ENCODE measurements around the gene MAST4. TPM values are rescaled to one million over a fixed set of nuclear protein-coding genes. Genes with fewer than 3 reads are reported as not detected.

MAST4 gene
- total and polyA plus RNA-seq, 2 of the 13 experiments (the other 11 are each of a cell fraction or from before 2014, with no cell fraction given): 3.4 to 3.7 TPM

- Histone ChIP-seq H3K79me2 (ENCODE audit: insufficient read depth, low read length) (no peaks in the 10 kb centered on the region), H4K20me1 (ENCODE audit: insufficient read depth, low read length) (no peaks in the 10 kb centered on the region), H3K27me3 (ENCODE audit: control insufficient read depth in 1 of 2, insufficient read depth in 2 of 2, low read length in 2 of 2) (no peaks in the 10 kb centered on the region), H3K36me3 (replicated peaks in 1 of 2; ENCODE audit: control insufficient read depth in 1 of 2, insufficient read depth in 2 of 2, low read length in 2 of 2) (no peaks in the 10 kb centered on the region), H3K9me3 (ENCODE audit: low read length) (no peaks in the 10 kb centered on the region), H2AFZ (ENCODE audit: low read length) (no peak overlapping the region), H3K27ac (ENCODE audit: extremely low read length, insufficient read depth, low read length) (no peak overlapping the region), H3K4me1 (ENCODE audit: insufficient read depth, low read length) (no peaks in the 10 kb centered on the region), H3K4me3 (replicated peaks in 1 of 3; ENCODE audit: insufficient read depth in 1 of 3, low read depth in 2 of 3, low read length in 3 of 3) (no peak overlapping the region), H3K9ac (ENCODE audit: insufficient read depth, low read depth, low read length) (no peak overlapping the region), H3K4me2 (ENCODE audit: low read depth, low read length) (no peak overlapping the region)
- POLR2A ChIA-PET: no interaction called here
- CTCF ChIA-PET (ENCODE audit: low intra/inter-chr PET ratio, low total read pairs): no interaction called here
- no peak for DNase-seq (ENCODE audit: low spot score)
- TF ChIP-seq MIER2 (CRISPR knock-in tag; IDR thresholded peaks at IDR 0.05): no peak
- intact Hi-C loops (cut with micrococcal nuclease; ENCODE audit: unreplicated experiment) (no loop called here), in situ Hi-C loops (cut with HindIII; ENCODE audit: extremely low pct_ligation_motif_present, low pct_unique_long_range_greater_than_20kb) (no loop called here)
- BruUV-seq (replicated peaks): no TSS peak
- no peak for ATAC-seq
- 71% methylated on average over 3 of the region's 3 CpGs for WGBS (ENCODE audit: low lambda C conversion rate)
- FAIRE-seq: no peak
These were observed 298.5 kb downstream of the MAST4 start for GRCh38 chr5:66894480-66895240.

- ChIA-PET CTCF (ENCODE audit: low intra/inter-chr PET ratio, low total read pairs) (no interaction called here), POLR2A (no interaction called here)
- H3K4me2 ChIP-seq (ENCODE audit: low read depth, low read length): no peak overlapping the region
- no peak for DNase-seq (ENCODE audit: low spot score)
- ATAC-seq: no peak
- no peak overlapping the region for H3K27ac ChIP-seq (ENCODE audit: extremely low read length, insufficient read depth, low read length)
- no peaks in the 10 kb centered on the region for H4K20me1 ChIP-seq (ENCODE audit: insufficient read depth, low read length)
- no peaks in the 10 kb centered on the region for H3K9me3 ChIP-seq (ENCODE audit: low read length)
- intact Hi-C loops (cut with micrococcal nuclease; ENCODE audit: unreplicated experiment) (no loop called here), in situ Hi-C loops (cut with HindIII; ENCODE audit: extremely low pct_ligation_motif_present, low pct_unique_long_range_greater_than_20kb) (no loop called here)
- BruUV-seq (replicated peaks): no TSS peak
- no peak overlapping the region for H3K4me3 ChIP-seq (replicated peaks in 1 of 3; ENCODE audit: insufficient read depth in 1 of 3, low read depth in 2 of 3, low read length in 3 of 3)
- no peak overlapping the region for H3K9ac ChIP-seq (ENCODE audit: insufficient read depth, low read depth, low read length)
- no peak overlapping the region for H2AFZ ChIP-seq (ENCODE audit: low read length)
- no peaks in the 10 kb centered on the region for H3K27me3 ChIP-seq (ENCODE audit: control insufficient read depth in 1 of 2, insufficient read depth in 2 of 2, low read length in 2 of 2)
- FAIRE-seq: no peak
- no peaks in the 10 kb centered on the region for H3K79me2 ChIP-seq (ENCODE audit: insufficient read depth, low read length)
- no peaks in the 10 kb centered on the region for H3K4me1 ChIP-seq (ENCODE audit: insufficient read depth, low read length)
- no peak for TF ChIP-seq ZNF318 (CRISPR knock-in tag; IDR thresholded peaks at IDR 0.05)
- no peak for TF ChIP-seq SPEN (CRISPR knock-in tag; IDR thresholded peaks at IDR 0.05; ENCODE audit: low read depth)
- TF ChIP-seq ATF1 (CRISPR knock-in tag; IDR thresholded peaks at IDR 0.05): no peak
- TF ChIP-seq ZNF691 (CRISPR knock-in tag; IDR thresholded peaks at IDR 0.05; ENCODE audit: borderline replicate concordance, low read depth): no peak
- no peak for TF ChIP-seq ZNF260 (CRISPR knock-in tag; IDR thresholded peaks at IDR 0.05; ENCODE audit: borderline replicate concordance, low read depth)
- no peak for TF ChIP-seq KDM1A (CRISPR knock-in tag; IDR thresholded peaks at IDR 0.05)
- TF ChIP-seq ATF7 (IDR thresholded peaks at IDR 0.05): no peak
- no peak for TF ChIP-seq ATF7 (CRISPR knock-in tag; IDR thresholded peaks at IDR 0.05)
- no peaks in the 10 kb centered on the region for H3K36me3 ChIP-seq (replicated peaks in 1 of 2; ENCODE audit: control insufficient read depth in 1 of 2, insufficient read depth in 2 of 2, low read length in 2 of 2)
- whole genome bisulfite sequencing (ENCODE audit: low lambda C conversion rate): under 1% methylated on average over 4 of the region's 4 CpGs
These were observed 300.0 kb downstream of the MAST4 start for GRCh38 chr5:66896171-66896570.

All from HepG2 (cell line).